CD14-positive monocyte (primary cell): ENCODE data around the gene AP2A1. TPM values are rescaled to one million over a fixed set of nuclear protein-coding genes. Genes with fewer than 3 reads are reported as not detected.
A peak's percentile ranks its signal among the peaks of the same experiment; 100 is the strongest.

ENCODE experiments used
- DNase-seq, 3 donors: peaks; one replicate each; pipeline ENCODE4 v3.0.0-alpha.2; 2011 to 2022
- H2AFZ ChIP-seq: 2 replicates; pipeline ENCODE4 v1.6.0; 2012; ENCODE audit warnings: mild to moderate bottlenecking, low read depth, low read length, inconsistent platforms; ENCODE audit not compliant: insufficient read depth, poor library complexity, severe bottlenecking
- H3K27ac ChIP-seq, 2 donors: 1 replicate in 1 of 2; 2 replicates in 1 of 2; pipeline ENCODE4 v1.5.1; 2012 to 2013; ENCODE audit warnings: low read length in 2 of 2, control low read depth in 1 of 2, inconsistent platforms in 1 of 2, low read depth in 1 of 2, mild to moderate bottlenecking in 1 of 2
- H3K27me3 ChIP-seq, 2 donors: one replicate each; pipeline versions ENCODE4 v1.6.0 to v1.6.1; 2011 to 2013; ENCODE audit warnings: low read length in 2 of 2; ENCODE audit not compliant: control insufficient read depth in 2 of 2, insufficient read depth in 2 of 2
- H3K36me3 ChIP-seq, 2 donors: replicated peaks in 1 of 2; 1 replicate in 1 of 2; 2 replicates in 1 of 2; pipeline versions ENCODE4 v1.5.1 to v1.6.1; 2012 to 2013; ENCODE audit warnings: low read length in 2 of 2, control low read depth in 1 of 2, inconsistent platforms in 1 of 2, mild to moderate bottlenecking in 1 of 2; ENCODE audit not compliant: insufficient read depth in 2 of 2, control insufficient read depth in 1 of 2
- H3K4me1 ChIP-seq, 2 donors: 1 replicate in 1 of 2; 2 replicates in 1 of 2; pipeline versions ENCODE4 v1.5.1 to v1.6.1; 2012 to 2013; ENCODE audit warnings: low read length in 2 of 2, control low read depth in 1 of 2, inconsistent platforms in 1 of 2, mild to moderate bottlenecking in 1 of 2, moderate library complexity in 1 of 2; ENCODE audit not compliant: insufficient read depth in 2 of 2, control insufficient read depth in 1 of 2
- H3K4me2 ChIP-seq: replicated peaks from 2 replicates; pipeline ENCODE3; 2012; ENCODE audit warnings: low read length, moderate library complexity, mild to moderate bottlenecking; ENCODE audit not compliant: poor library complexity, severe bottlenecking; ENCODE audit errors: extremely low read depth
- H3K4me3 ChIP-seq, 3 experiments: fragments of 200-600 bp in 1 of 3; sonication (generic) in 1 of 3; replicated peaks in 1 of 3; 1 replicate in 2 of 3; 2 replicates in 1 of 3; pipeline ENCODE4 v1.5.1; 2011 to 2013; ENCODE audit warnings: low read length in 3 of 3, mild to moderate bottlenecking in 3 of 3, control low read depth in 2 of 3, low read depth in 2 of 3, inconsistent platforms in 1 of 3, moderate library complexity in 1 of 3
- H3K79me2 ChIP-seq: 2 replicates; pipeline ENCODE4 v1.6.0; 2012; ENCODE audit warnings: mild to moderate bottlenecking, control low read depth, inconsistent platforms, low read length, moderate library complexity; ENCODE audit not compliant: insufficient read depth
- H3K9ac ChIP-seq: 2 replicates; pipeline ENCODE4 v1.6.0; 2017; ENCODE audit warnings: low read length, mild to moderate bottlenecking; ENCODE audit not compliant: insufficient read depth, poor library complexity, severe bottlenecking
- H3K9me3 ChIP-seq, 2 donors: replicated peaks in 1 of 2; 1 replicate in 1 of 2; 2 replicates in 1 of 2; pipeline versions ENCODE4 v1.5.1 to v1.6.1; 2012 to 2013; ENCODE audit warnings: low read length in 2 of 2, control low read depth in 1 of 2; ENCODE audit not compliant: control insufficient read depth in 1 of 2, insufficient read depth in 1 of 2
- H4K20me1 ChIP-seq: 2 replicates; pipeline ENCODE4 v1.6.0; 2012; ENCODE audit warnings: mild to moderate bottlenecking, low read length, control low read depth, moderate library complexity; ENCODE audit not compliant: insufficient read depth
- H3K27ac Mint-ChIP-seq, 7 donors: one replicate each; pipeline ENCODE4 v1.8.0; 2020; ENCODE audit warnings: mild to moderate bottlenecking in 7 of 7, mixed read lengths in 7 of 7, moderate library complexity in 6 of 7, inconsistent platforms in 2 of 7
- H3K27me3 Mint-ChIP-seq, 3 donors: one replicate each; pipeline ENCODE4 v1.8.0; 2021 to 2022; ENCODE audit warnings: low read depth in 3 of 3, mild to moderate bottlenecking in 3 of 3, mixed read lengths in 3 of 3, moderate library complexity in 3 of 3, inconsistent platforms in 1 of 3
- H3K36me3 Mint-ChIP-seq, 2 donors: one replicate each; pipeline ENCODE4 v1.8.0; 2020; ENCODE audit warnings: mixed read lengths in 2 of 2, inconsistent platforms in 1 of 2, mild to moderate bottlenecking in 1 of 2
- H3K4me1 Mint-ChIP-seq: one replicate; pipeline ENCODE4 v1.8.0; 2020; ENCODE audit warnings: mild to moderate bottlenecking, mixed read lengths
- H3K4me3 Mint-ChIP-seq, 2 donors: one replicate each; pipeline ENCODE4 v1.8.0; 2020; ENCODE audit warnings: mild to moderate bottlenecking in 2 of 2, mixed read lengths in 2 of 2, moderate library complexity in 1 of 2
- H3K9me3 Mint-ChIP-seq, 7 donors: one replicate each; pipeline ENCODE4 v1.8.0; 2020 to 2022; ENCODE audit warnings: mixed read lengths in 7 of 7, mild to moderate bottlenecking in 6 of 7, moderate library complexity in 6 of 7, inconsistent platforms in 2 of 7
- CTCF ChIP-seq: fragments of 200-600 bp; IDR thresholded peaks from one replicate; pipeline ENCODE4 v1.8.0; 2022; ENCODE audit warnings: antibody characterized with exemption, mild to moderate bottlenecking
- WGBS: methylation state at CpG from one replicate; pipeline ENCODE4 v1.1.5; 2013; ENCODE audit warnings: missing lambda C conversion rate; ENCODE audit not compliant: insufficient coverage; 5-methylcytosine and 5-hydroxymethylcytosine counted together
- intact Hi-C, 2 donors: fragments of 100-400 bp; cut with micrococcal nuclease; formaldehyde crosslinking; loops; one replicate each; pipeline versions ENCODE4 v1.15.0 to v1.15.1; 2023
- polyA plus RNA-seq, 3 donors: library from polyadenylated mRNA; depleted of rRNA in 1 of 3; unstranded in 2 of 3; stranded (reverse) in 1 of 3; fragments of 300-500 nt in 2 of 3; fragments of >200 nt in 1 of 3; fragmentation: Illumina TruSeq in 2 of 3; gene quantifications; 1 replicate in 2 of 3; 2 replicates in 1 of 3; pipeline ENCODE4 v1.2.3, GENCODE V29; 2012 to 2021

The AP2A1 gene
- polyA plus RNA-seq, 3 donors, result 12.1 to 117 (median 15.1) TPM

DNA sequence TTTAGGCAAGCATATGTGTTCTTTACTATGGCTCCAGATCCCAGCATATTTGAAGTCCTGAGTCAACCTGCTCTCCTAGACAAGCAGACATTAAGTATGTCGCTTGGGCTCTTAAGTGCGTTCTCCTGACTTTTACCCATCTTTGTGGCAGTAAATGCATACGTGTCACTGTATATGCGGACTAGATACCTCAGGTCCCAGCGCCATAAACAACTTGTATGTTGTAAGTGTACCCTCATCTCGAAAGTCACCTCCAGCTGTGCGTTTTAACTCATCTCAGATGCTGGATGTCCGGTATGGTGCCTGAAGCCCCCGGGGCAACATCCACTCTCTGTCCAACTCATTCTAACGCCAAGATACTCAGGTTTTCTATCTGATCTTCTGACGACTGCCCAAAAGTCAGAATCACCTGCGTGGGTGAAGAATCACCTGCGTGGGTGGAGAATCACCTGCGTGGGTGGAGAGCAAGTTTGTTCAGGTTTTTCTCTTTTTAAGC is 85.9 kb downstream of the AP2A1 start:
- peaks cover 57% of the 10 kb centered on the region for H4K20me1 ChIP-seq
- peaks cover 20% of the 10 kb centered on the region for H3K79me2 ChIP-seq
- H3K27me3 Mint-ChIP-seq, result peaks cover 15 to 17% (median 15%) of the 10 kb centered on the region in 3 donors
- WGBS, result 94% methylated on average over 8 of the region's 14 CpGs
- no peak overlapping the region for H2AFZ ChIP-seq
- TF ChIP-seq CTCF, result no peak
- H3K36me3 ChIP-seq, result peaks cover 0 to 12% of the 10 kb centered on the region in 2 donors
- intact Hi-C loops, result loop anchor here in 1 of 2 donors (5.0 kb wide), 1 partner anchor 35 kb away; the partner anchor contains the start of gene MED25
- no peak overlapping the region for H3K27ac ChIP-seq
- no peak overlapping the region for H3K27ac Mint-ChIP-seq
- H3K4me3 Mint-ChIP-seq, result peak overlapping the region; percentile 71 to 86
- H3K4me1 Mint-ChIP-seq, result peaks cover 40% of the 10 kb centered on the region
- H3K9me3 ChIP-seq, result peaks cover 4% of the 10 kb centered on the region in 2 donors
- H3K9ac ChIP-seq, result no peak overlapping the region
- H3K27me3 ChIP-seq, result peaks cover 7 to 12% of the 10 kb centered on the region in 2 donors
- H3K4me1 ChIP-seq, result peaks cover 32 to 40% of the 10 kb centered on the region in 2 donors
- peaks cover 9 to 22% of the 10 kb centered on the region in 2 donors for H3K36me3 Mint-ChIP-seq
- H3K9me3 Mint-ChIP-seq, result peaks cover 4 to 9% (median 8%) of the 10 kb centered on the region in 7 donors
- peak overlapping the region; percentile 96 for H3K4me2 ChIP-seq
- no peak for DNase-seq
- peak overlapping the region in 1 of 3 experiments; percentile 99 for H3K4me3 ChIP-seq

DNA sequence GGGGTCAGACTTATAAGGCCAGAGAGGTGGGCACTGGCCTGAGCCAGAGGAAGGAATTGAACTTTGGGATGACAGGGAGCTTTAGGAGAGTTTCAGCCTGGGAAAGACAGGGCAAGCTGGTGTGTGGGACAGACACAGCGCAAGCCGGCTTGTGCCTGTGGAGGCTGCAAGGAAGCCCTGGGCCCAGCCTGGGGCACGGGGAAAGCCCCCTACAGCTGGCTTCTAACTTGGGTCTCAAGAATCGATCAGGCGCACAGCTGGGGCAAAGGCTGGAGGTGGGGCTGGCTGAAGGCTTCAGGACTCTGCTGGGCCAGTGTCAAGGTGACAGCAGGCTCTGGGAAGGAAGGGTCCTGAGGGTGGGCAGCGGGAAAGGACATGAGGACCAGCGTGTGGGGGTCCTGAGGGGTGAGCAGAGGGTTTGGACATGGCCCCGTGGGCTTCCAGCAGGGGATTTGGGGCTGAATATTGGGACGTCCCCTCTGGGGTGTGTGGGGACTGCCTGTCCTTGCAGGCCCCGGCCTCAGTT is 87.1 kb downstream of the AP2A1 start:
- peaks cover 10 to 25% of the 10 kb centered on the region in 2 donors for H3K36me3 ChIP-seq
- H3K4me1 Mint-ChIP-seq, result peaks cover 30% of the 10 kb centered on the region
- peaks cover 15 to 16% (median 15%) of the 10 kb centered on the region in 3 donors for H3K27me3 Mint-ChIP-seq
- peaks cover 7 to 12% of the 10 kb centered on the region in 2 donors for H3K27me3 ChIP-seq
- peaks cover 4% of the 10 kb centered on the region in 2 donors for H3K9me3 ChIP-seq
- H3K4me1 ChIP-seq, result peaks cover 20 to 29% of the 10 kb centered on the region in 2 donors
- no peak overlapping the region for H2AFZ ChIP-seq
- no peak for TF ChIP-seq CTCF
- intact Hi-C loops, result loop anchor here in 1 of 2 donors (5.0 kb wide), 1 partner anchor 37 kb away; the partner anchor contains the start of gene MED25
- H3K9ac ChIP-seq, result no peak overlapping the region
- no peak overlapping the region for H3K4me2 ChIP-seq
- H4K20me1 ChIP-seq, result peaks cover 68% of the 10 kb centered on the region
- peak overlapping the region in 1 of 2 donors; percentile 16 for H3K4me3 Mint-ChIP-seq
- WGBS, result 98% methylated on average over 5 of the region's 10 CpGs
- H3K27ac Mint-ChIP-seq, result peak overlapping the region in 3 of 7 donors; percentile 16 to 74 (median 19)
- H3K27ac ChIP-seq, result no peak overlapping the region
- H3K79me2 ChIP-seq, result peaks cover 20% of the 10 kb centered on the region
- H3K36me3 Mint-ChIP-seq, result peaks cover 17 to 34% of the 10 kb centered on the region in 2 donors
- H3K9me3 Mint-ChIP-seq, result peaks cover 4 to 8% (median 7%) of the 10 kb centered on the region in 7 donors
- DNase-seq, result no peak
- H3K4me3 ChIP-seq, result no peak overlapping the region
